ENCODE results near the gene MGAT5B.

The MGAT5B gene

GRCh38 chr17:76879691-76880090, 11.5 kb downstream of the MGAT5B start:
- DNase-seq (ENCODE audit: low spot score): no peak

GRCh38 chr17:76880268-76880667, 12.1 kb downstream of the MGAT5B start:
- no peak for DNase-seq (ENCODE audit: low spot score)

- no peak for DNase-seq (ENCODE audit: low spot score)
These were observed 12.8 kb downstream of the MGAT5B start for GRCh38 chr17:76880971-76881370.

DNA sequence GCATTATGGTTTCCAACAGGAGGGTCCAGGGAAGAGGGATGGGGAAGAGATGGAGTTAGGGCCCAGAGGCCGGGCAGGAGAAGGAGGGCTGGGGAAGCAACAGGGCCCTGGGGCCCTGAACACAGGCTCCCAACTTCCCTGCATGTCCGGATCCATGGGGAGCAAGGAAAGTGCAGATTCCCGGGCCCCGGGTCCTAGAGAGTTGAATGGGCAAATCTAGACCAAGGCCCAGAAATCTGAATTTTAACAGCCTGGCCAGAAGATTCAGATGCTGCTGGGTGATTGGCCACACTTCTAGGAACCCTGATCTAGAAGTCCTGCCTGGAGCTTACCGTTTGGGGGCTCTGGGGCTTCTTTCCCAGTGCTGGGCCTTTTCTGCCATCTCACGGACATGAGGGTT, 13.2 kb downstream of the MGAT5B start:
- no peak for DNase-seq (ENCODE audit: low spot score)

DNA sequence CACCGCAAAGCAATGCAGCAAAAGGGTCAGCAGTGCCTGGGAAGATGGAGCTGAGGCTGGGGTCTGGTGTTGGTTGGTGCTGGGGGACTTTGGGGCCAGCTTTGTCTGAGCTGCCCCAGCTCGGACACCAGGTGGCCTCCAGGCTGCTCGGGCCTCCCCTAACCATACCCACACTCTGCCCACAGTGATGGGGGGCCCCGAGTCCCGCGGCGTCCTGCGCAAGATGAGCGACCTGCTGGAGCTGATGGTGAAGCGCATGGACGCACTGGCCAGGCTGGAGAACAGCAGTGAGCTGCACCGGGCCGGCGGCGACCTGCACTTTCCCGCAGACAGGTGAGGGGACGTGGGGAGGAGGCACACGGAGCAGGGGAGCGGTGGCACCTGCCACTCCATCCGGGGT, 13.8 kb downstream of the MGAT5B start:
- no peak for DNase-seq (ENCODE audit: low spot score)

DNA sequence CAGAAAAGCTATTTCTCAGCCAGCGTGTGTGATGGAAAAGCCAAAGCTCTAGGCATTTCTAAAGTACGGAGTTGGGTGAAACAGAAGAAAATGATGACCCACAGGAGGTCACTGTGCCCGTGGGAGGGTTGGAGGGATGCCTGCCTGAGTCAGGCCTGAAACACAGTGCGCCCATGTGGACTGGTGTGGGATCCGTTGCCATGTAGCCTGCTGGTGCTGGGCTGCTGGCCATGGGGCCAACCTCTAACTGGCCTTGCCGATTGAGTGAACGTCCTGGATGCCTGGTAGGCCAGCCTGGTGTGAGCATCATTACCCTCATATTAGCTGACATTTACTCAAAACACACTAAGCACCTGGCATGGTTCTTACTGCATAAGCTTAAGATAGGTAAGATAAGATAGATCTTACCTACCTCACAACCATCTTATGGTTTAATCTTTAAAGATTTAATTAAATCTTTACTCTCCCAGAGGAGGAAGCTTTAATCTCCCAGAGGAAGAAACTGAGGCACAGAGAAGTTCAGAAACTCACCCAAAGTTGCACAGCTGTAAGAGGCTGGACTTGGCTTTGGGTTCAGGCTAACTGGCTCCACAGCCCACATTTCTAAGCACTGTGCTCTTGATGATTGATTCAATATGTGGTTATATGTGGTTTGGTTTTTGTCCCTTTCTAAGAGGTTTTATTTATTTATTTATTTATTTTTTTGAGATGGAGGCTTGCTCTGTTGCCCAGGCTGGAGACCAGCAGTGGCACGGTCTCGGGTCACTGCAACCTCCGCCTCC, 15.7 kb downstream of the MGAT5B start:
- no peak for DNase-seq (ENCODE audit: low spot score)

GRCh38 chr17:76884995-76885893, 17.0 kb downstream of the MGAT5B start:
- DNase-seq (ENCODE audit: low spot score): no peak

- DNase-seq (ENCODE audit: low spot score): no peak
These were observed 17.7 kb downstream of the MGAT5B start for GRCh38 chr17:76885894-76886290.

DNA sequence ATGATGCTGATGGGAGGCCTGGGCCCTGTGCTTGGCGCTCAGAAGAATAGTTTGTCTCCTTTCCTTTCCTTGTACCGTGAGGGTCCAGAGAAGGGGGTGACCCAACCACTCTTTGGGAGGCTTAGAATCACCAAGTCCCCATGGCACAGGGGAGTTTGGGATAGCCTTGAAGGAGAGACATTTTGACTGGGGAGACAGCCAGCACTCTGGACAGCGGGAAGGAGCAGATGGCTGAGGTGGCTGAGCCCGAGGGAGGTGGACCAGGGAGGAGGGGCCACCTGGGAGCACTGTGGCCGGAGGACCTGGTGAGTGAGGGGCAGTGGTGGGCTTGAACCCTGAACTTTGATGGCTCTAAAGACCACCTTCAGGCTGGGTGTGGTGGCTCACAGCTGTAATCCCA, 18.2 kb downstream of the MGAT5B start:
- DNase-seq (ENCODE audit: low spot score): no peak

GRCh38 chr17:76887802-76888201, 19.6 kb downstream of the MGAT5B start:
- DNase-seq (ENCODE audit: low spot score): no peak

- DNase-seq (ENCODE audit: low spot score): no peak
These were observed 20.5 kb downstream of the MGAT5B start for GRCh38 chr17:76888661-76889060.

GRCh38 chr17:76889323-76889722, 21.1 kb downstream of the MGAT5B start:
- DNase-seq (ENCODE audit: low spot score): no peak

GRCh38 chr17:76892329-76892728, 24.1 kb downstream of the MGAT5B start:
- no peak for DNase-seq (ENCODE audit: low spot score)

GRCh38 chr17:76893623-76894334, 25.6 kb downstream of the MGAT5B start:
- DNase-seq (ENCODE audit: low spot score): no peak

DNA sequence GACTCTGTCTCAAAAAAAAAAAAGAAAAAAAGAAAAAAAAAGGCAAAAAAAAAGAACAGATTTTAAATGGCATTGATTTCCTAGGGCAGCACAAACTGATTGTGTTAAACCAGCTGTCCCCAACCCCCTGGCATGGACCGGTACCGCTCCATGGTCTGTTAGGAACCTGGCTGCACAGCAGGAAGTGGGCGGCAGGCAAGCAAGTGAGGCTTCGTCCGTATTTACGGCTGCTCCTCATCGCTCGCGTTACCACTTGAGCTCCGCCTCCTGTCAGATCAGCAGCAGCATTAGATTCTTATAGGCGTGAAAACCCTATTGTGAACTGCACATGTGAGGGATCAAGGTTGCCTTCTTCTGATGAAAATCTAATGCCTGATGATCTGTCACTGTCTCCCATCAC, 26.6 kb downstream of the MGAT5B start:
- DNase-seq (ENCODE audit: low spot score): no peak

DNA sequence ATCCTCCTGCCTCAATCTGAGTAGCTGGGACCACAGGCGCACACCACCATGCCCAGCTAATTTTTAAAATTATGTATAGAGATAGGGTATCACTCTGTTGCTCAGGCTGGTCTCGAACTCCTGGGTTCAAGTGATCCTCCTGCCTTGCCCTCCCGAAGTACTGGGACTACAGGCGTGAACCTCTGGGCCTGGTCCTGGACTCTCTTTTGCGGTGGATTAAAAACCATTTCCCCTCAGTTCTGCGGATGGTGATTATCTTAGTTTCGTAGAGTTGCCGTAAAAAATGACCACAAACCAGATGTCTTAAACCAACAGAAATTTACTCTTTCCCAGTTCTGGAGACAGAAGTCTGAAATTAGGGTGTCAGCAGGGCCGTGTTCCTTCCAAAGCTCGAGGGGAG, 28.8 kb downstream of the MGAT5B start:
- DNase-seq (ENCODE audit: low spot score): no peak

DNA sequence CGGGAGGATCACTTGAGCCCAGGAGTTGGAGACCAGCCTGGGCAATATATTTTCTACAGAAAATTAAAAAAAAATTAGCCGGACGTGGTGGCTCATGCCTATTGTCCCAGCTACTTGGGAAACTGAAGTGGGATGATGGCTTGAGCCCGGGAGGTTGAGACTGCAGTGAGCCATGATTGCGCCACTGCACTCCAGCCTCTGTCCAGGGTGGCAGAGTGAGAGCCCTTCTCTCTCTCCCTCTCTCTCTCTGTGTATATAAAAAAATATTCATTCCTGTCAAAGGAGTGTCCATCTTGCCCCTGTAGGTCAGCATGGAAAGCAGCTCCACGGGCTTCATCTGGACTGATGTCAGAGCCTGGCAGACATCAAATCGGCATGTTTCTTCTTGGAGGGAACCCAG, 31.2 kb downstream of the MGAT5B start:
- DNase-seq (ENCODE audit: low spot score): no peak

GRCh38 chr17:76900723-76901122, 32.5 kb downstream of the MGAT5B start:
- no peak for DNase-seq (ENCODE audit: low spot score)

- DNase-seq (ENCODE audit: low spot score): no peak
These were observed 33.5 kb downstream of the MGAT5B start for GRCh38 chr17:76901542-76902197.

DNA sequence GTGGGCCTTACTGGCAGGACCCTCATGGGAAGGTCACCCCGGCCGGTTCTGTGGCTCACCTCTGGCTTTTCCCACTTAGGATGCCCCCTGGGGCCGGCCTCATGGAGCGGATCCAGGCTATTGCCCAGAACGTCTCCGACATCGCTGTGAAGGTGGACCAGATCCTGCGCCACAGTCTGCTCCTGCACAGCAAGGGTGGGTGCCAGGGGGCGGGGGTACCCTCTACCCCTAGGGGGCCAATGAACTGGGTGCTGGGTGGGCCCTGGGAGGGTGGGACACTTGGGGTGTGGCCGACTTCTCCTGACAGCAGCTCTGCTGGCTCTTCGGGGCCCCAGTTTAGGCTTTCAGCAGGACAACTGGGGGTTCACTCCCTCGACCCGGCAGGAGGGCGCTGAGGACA, 34.3 kb downstream of the MGAT5B start:
- DNase-seq (ENCODE audit: low spot score): no peak

GRCh38 chr17:76903631-76904030, 35.4 kb downstream of the MGAT5B start:
- DNase-seq (ENCODE audit: low spot score): no peak

DNA sequence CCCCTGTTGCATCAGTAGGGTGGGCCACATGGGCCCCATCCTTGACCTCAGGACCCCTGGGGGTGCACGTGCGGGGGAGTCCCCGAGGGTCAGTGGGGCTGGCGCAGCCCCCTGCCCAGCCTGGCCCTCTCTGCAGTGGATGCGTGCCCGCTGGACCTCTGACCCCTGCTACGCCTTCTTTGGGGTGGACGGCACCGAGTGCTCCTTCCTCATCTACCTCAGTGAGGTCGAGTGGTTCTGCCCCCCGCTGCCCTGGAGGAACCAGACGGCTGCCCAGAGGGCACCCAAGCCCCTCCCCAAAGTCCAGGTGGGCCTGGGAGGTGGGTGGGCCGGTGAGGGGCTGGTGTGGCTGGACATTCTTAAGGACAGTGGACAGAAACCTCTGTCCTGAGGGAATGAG, 35.9 kb downstream of the MGAT5B start:
- DNase-seq (ENCODE audit: low spot score): no peak

All from D341Med (cell line).